ENCODE results near the gene BTBD7. TPM values are rescaled to one million over a fixed set of nuclear protein-coding genes. Genes with fewer than 3 reads are reported as not detected.

The BTBD7 gene
- total RNA-seq, 4 donors from 2014 or later, result 17.9 to 30.5 (median 20.9) TPM

DNA sequence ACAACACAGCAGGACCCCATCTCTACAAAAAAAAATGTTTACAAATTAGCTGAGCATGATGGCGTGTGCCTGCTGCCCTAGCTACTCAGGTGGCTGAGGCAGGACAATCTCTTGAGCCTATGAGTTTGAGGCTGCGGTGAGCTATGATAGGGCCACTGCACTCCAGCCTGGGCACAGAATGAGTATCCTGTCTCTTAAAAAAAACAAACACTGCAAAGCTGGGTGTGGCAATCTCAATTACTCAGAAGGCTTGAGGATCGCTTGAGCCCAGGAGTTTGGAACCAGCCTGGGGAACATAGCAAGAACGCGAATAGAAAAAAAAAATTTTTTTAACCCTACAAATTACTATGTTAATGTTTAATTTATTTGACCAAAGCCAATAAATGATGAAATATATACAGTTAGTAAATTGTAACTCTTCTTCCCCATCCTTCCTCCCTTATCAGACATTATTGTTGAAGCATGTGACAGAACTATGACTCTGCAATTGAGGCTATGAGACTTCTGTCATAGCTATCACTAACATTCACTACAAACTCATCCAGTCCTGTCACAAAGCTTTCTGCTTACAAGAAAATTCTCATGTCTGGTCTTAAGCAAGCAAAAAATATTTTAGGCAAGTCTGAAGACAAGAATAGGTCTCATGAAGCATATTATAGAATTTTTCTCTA lies 9.8 kb downstream of the BTBD7 start:
- Histone ChIP-seq H3K36me3 (no peaks in the 10 kb centered on the region), H3K9me3 (no peaks in the 10 kb centered on the region), H3K27me3 (no peaks in the 10 kb centered on the region), H3K4me1 (peaks cover 4 to 67% (median 5%) of the 10 kb centered on the region in 3 donors), H3K27ac (no peak overlapping the region), H3K4me3 (no peak overlapping the region)
- intact Hi-C loops (cut with DNase I), result no loop called here
- no peak for DNase-seq
- 90 to 92% methylated on average over 5 of the region's 5 CpGs for WGBS, 2 donors
- no peak for TF ChIP-seq POLR2A (IDR thresholded peaks at IDR 0.05)
- TF ChIP-seq, protein P1, sequence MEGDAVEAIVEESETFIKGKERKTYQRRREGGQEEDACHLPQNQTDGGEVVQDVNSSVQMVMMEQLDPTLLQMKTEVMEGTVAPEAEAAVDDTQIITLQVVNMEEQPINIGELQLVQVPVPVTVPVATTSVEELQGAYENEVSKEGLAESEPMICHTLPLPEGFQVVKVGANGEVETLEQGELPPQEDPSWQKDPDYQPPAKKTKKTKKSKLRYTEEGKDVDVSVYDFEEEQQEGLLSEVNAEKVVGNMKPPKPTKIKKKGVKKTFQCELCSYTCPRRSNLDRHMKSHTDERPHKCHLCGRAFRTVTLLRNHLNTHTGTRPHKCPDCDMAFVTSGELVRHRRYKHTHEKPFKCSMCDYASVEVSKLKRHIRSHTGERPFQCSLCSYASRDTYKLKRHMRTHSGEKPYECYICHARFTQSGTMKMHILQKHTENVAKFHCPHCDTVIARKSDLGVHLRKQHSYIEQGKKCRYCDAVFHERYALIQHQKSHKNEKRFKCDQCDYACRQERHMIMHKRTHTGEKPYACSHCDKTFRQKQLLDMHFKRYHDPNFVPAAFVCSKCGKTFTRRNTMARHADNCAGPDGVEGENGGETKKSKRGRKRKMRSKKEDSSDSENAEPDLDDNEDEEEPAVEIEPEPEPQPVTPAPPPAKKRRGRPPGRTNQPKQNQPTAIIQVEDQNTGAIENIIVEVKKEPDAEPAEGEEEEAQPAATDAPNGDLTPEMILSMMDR (IDR thresholded peaks at IDR 0.05), result no peak

DNA sequence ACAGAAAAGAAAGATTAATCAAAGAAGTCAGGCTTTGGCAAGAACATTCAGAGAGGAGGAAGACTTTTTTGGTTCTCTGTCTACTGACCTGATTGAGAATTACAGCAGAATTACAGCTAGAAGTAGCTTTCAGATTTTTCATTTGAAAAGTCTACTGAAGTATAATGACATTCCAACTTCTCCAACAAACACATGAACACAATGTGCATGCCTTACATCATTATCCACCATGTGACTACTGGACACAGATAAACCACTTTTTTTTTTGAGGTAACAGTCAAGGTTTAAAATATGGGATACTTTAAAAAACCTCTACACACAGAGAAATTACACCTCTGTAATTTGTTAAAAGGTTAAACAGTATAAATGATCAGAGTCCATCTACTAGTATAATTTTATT lies 12.3 kb downstream of the BTBD7 start:
- no peak for DNase-seq
- Histone ChIP-seq H3K27ac (no peak overlapping the region), H3K4me3 (no peak overlapping the region), H3K4me1 (peaks cover 5 to 71% (median 14%) of the 10 kb centered on the region in 3 donors), H3K27me3 (no peaks in the 10 kb centered on the region), H3K36me3 (no peaks in the 10 kb centered on the region), H3K9me3 (no peaks in the 10 kb centered on the region)
- TF ChIP-seq, protein P1 (IDR thresholded peaks at IDR 0.05), result no peak
- no peak for TF ChIP-seq POLR2A (IDR thresholded peaks at IDR 0.05)
- intact Hi-C loops (cut with DNase I), result no loop called here

DNA sequence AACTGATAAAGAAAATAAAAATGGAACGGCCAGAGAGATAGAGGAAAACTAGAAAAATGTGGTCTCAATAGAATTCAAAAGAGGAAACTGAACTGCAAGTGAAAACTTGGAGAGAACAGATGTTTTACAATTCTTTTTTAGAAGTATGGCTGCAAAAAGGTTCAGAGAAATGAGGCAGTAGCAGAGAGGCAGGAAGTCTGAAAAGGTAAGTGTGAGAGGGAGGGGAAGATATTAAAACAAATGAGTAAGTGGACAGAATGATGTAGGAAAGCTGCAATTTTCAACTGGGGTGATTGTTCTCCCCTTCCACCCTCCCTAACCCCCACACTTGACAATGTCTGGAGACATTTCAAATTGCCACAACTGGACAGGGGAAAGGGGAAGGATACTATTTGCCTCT lies 12.9 kb downstream of the BTBD7 start:
- WGBS, 2 donors, result 50 to 63% methylated on average over 1 of the region's 1 CpG
- Histone ChIP-seq H3K4me1 (peaks cover 5 to 66% (median 14%) of the 10 kb centered on the region in 3 donors), H3K9me3 (no peaks in the 10 kb centered on the region), H3K4me3 (no peak overlapping the region), H3K36me3 (no peaks in the 10 kb centered on the region), H3K27me3 (no peaks in the 10 kb centered on the region), H3K27ac (no peak overlapping the region)
- intact Hi-C loops (cut with DNase I), result no loop called here
- no peak for DNase-seq
- TF ChIP-seq, protein P1 (IDR thresholded peaks at IDR 0.05), result no peak
- TF ChIP-seq POLR2A (IDR thresholded peaks at IDR 0.05), result no peak

DNA sequence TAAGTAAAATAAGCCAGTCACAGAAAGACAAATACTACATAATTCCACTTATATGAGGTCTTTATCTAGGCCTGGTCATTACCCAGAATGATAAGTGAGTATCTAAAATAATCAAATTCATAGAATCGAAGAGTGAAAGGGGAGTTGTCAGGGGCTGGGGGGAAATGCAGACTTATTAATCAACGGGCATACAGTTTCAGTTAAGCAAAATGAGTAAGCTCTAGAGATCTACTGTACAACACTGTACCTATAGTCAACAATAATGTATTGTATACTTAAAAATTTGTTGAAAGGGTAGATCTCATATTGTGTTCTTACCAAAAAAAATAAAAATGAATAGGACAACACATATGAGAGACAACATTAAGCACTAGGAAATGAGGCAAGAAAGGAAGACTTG lies 13.3 kb downstream of the BTBD7 start:
- TF ChIP-seq POLR2A (IDR thresholded peaks at IDR 0.05), result no peak
- TF ChIP-seq, protein P1 (IDR thresholded peaks at IDR 0.05), result no peak
- Histone ChIP-seq H3K27ac (no peak overlapping the region), H3K36me3 (no peaks in the 10 kb centered on the region), H3K9me3 (no peaks in the 10 kb centered on the region), H3K4me1 (peaks cover 5 to 62% (median 14%) of the 10 kb centered on the region in 3 donors), H3K27me3 (no peaks in the 10 kb centered on the region), H3K4me3 (no peak overlapping the region)
- no peak for DNase-seq
- intact Hi-C loops (cut with DNase I), result no loop called here
- 83 to 87% methylated on average over 2 of the region's 2 CpGs for WGBS, 2 donors

DNA sequence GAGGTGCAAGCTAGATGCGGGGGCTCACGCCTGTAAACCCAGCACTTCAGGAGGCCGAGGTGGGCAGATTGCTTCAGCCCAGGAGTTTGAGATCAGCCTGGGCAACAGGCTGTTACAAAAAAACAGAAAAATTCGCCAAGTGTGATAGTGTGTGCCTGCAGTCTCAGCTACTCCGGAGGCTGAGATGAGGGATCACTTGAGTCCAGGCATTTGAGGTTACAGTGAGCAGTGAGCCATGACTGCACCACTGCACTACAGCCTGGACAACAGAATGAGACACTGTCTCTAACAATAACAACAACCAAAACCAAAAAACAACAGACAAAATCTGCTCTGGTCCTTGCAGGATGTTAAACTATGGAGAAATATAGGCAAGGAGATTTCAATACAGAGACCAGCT lies 13.9 kb downstream of the BTBD7 start:
- H3K36me3 ChIP-seq, result no peaks in the 10 kb centered on the region
- H3K4me1 ChIP-seq, result peaks cover 5 to 57% (median 14%) of the 10 kb centered on the region in 3 donors
- TF ChIP-seq POLR2A (IDR thresholded peaks at IDR 0.05), result no peak
- TF ChIP-seq, protein P1 (IDR thresholded peaks at IDR 0.05), result no peak
- H3K27ac ChIP-seq, result no peak overlapping the region
- H3K9me3 ChIP-seq, result no peaks in the 10 kb centered on the region
- 90 to 92% methylated on average over 5 of the region's 5 CpGs for WGBS, 2 donors
- intact Hi-C loops (cut with DNase I), result no loop called here
- no peak overlapping the region for H3K4me3 ChIP-seq
- H3K27me3 ChIP-seq, result no peaks in the 10 kb centered on the region
- no peak for DNase-seq
